Loucy (cell line): ENCODE results near the gene ST3GAL2.

Source experiments
- CTCF ChIP-seq: fragments of 200-600 bp; sonication (generic); conservative IDR thresholded peaks from 2 replicates; pipeline ENCODE4 v1.5.1; 2014; ENCODE audit warnings: mild to moderate bottlenecking, antibody characterized with exemption, low read length
- EZH2phosphoT487 ChIP-seq: fragments of 200-600 bp; IDR thresholded peaks from 2 replicates; pipeline ENCODE4 v1.6.1; 2018; ENCODE audit warnings: antibody characterized with exemption, mild to moderate bottlenecking, moderate library complexity, borderline replicate concordance

GRCh38 chr16:70348991-70349390 lies 89.9 kb downstream of the ST3GAL2 start:
- TF ChIP-seq CTCF (no peak), EZH2phosphoT487 (no peak)
